GM12878 (cell line): ENCODE data around the gene IGSF22. TPM values are rescaled to one million over a fixed set of nuclear protein-coding genes. Genes with fewer than 3 reads are reported as not detected.

Experiments used
- ASH2L ChIP-seq: fragments of 300-600, 200-600 bp; sonication (generic); IDR thresholded peaks from 2 replicates; pipeline ENCODE4 v1.6.1; 2017; ENCODE audit warnings: low read depth, mild to moderate bottlenecking, borderline replicate concordance
- BMI1 ChIP-seq: fragments of 450-650 bp; IDR thresholded peaks from 2 replicates; pipeline ENCODE4 v1.6.1; 2016; ENCODE audit warnings: mild to moderate bottlenecking, moderate library complexity, borderline replicate concordance
- CEBPB ChIP-seq, 2 experiments: fragments of 150-350 bp in 1 of 2; IDR thresholded peaks; 2 replicates each; pipeline ENCODE4 v1.6.1; 2012 to 2014; ENCODE audit warnings: low read depth in 2 of 2, low read length in 2 of 2, borderline replicate concordance in 1 of 2, inconsistent platforms in 1 of 2
- EZH2 ChIP-seq: IDR thresholded peaks from 2 replicates; pipeline ENCODE4 v1.6.1; 2012; ENCODE audit warnings: low read depth, mild to moderate bottlenecking, control low read depth, inconsistent platforms, low read length, borderline replicate concordance; ENCODE audit not compliant: control insufficient read depth
- HDAC2 ChIP-seq: fragments of 200-600 bp; sonication (generic); IDR thresholded peaks from 2 replicates; pipeline ENCODE4 v1.6.1; 2017
- IKZF1 ChIP-seq: fragments of 450-650 bp; conservative IDR thresholded peaks from 2 replicates; pipeline ENCODE4 v1.6.1; 2017; ENCODE audit warnings: antibody characterized with exemption, mild to moderate bottlenecking
- IKZF2 ChIP-seq, 2 experiments: fragments of 450-650 bp; IDR thresholded peaks; 2 replicates each; pipeline ENCODE4 v1.6.1; 2017; ENCODE audit warnings: mild to moderate bottlenecking in 2 of 2, moderate library complexity in 2 of 2
- IRF3 ChIP-seq: fragments of 450-650 bp; IDR thresholded peaks from 2 replicates; pipeline ENCODE4 v1.6.1; 2014; ENCODE audit warnings: mild to moderate bottlenecking
- JUNB ChIP-seq: IDR thresholded peaks from 2 replicates; pipeline ENCODE4 v1.6.1; 2016; ENCODE audit warnings: antibody characterized with exemption, mild to moderate bottlenecking
- MXI1 ChIP-seq: fragments of 150-350 bp; IDR thresholded peaks from 2 replicates; pipeline ENCODE4 v1.6.1; 2011; ENCODE audit warnings: low read depth, mild to moderate bottlenecking, inconsistent platforms, low read length, improper control_type of control experiment
- MYB ChIP-seq: fragments of 150-350 bp; IDR thresholded peaks from 2 replicates; pipeline ENCODE4 v1.6.1; 2014; ENCODE audit warnings: mild to moderate bottlenecking, low read depth, low read length, borderline replicate concordance
- MYC ChIP-seq: IDR thresholded peaks from 2 replicates; pipeline ENCODE4 v1.6.1; 2011; ENCODE audit warnings: mild to moderate bottlenecking, low read length, moderate library complexity, inconsistent platforms; ENCODE audit not compliant: insufficient read depth, insufficient replicate concordance, insufficient read length, severe bottlenecking
- NFXL1 ChIP-seq: fragments of 450-650 bp; IDR thresholded peaks from 2 replicates; pipeline ENCODE4 v1.6.1; 2017; ENCODE audit warnings: antibody characterized with exemption, mild to moderate bottlenecking, borderline replicate concordance
- PBX3 ChIP-seq: IDR thresholded peaks from 2 replicates; pipeline ENCODE4 v1.6.1; 2011; ENCODE audit warnings: mild to moderate bottlenecking, low read depth, low read length, moderate library complexity; ENCODE audit not compliant: insufficient replicate concordance
- RAD21 ChIP-seq: IDR thresholded peaks from 2 replicates; pipeline ENCODE4 v1.6.1; 2011; ENCODE audit warnings: mild to moderate bottlenecking, low read depth, low read length, moderate library complexity; ENCODE audit not compliant: insufficient read depth
- SMC3 ChIP-seq: IDR thresholded peaks from 2 replicates; pipeline ENCODE4 v1.6.1; 2011; ENCODE audit warnings: low read length, improper control_type of control experiment, borderline replicate concordance
- TARDBP ChIP-seq: IDR thresholded peaks from 2 replicates; pipeline ENCODE4 v1.6.1; 2016; ENCODE audit warnings: borderline replicate concordance
- TCF12 ChIP-seq: IDR thresholded peaks from 2 replicates; pipeline ENCODE4 v1.6.1; 2011; ENCODE audit warnings: low read depth, mild to moderate bottlenecking, low read length
- YBX1 ChIP-seq: fragments of 450-650 bp; IDR thresholded peaks from 2 replicates; pipeline ENCODE4 v1.6.1; 2016; ENCODE audit warnings: antibody characterized with exemption
- YY1 ChIP-seq: IDR thresholded peaks from 2 replicates; pipeline ENCODE4 v1.6.1; 2011; ENCODE audit warnings: low read depth, mild to moderate bottlenecking, low read length
- ZNF207 ChIP-seq: fragments of 450-650 bp; IDR thresholded peaks from 2 replicates; pipeline ENCODE4 v1.6.1; 2014; ENCODE audit warnings: antibody characterized with exemption, mild to moderate bottlenecking, borderline replicate concordance
- ZNF687 ChIP-seq: fragments of 450-650 bp; IDR thresholded peaks from 2 replicates; pipeline ENCODE4 v1.6.1; 2017; ENCODE audit warnings: mild to moderate bottlenecking, moderate library complexity
- ZSCAN29 ChIP-seq: fragments of 450-650 bp; IDR thresholded peaks from 2 replicates; pipeline ENCODE4 v1.6.1; 2017; ENCODE audit warnings: mild to moderate bottlenecking, moderate library complexity
- polyA plus RNA-seq, 11 experiments: library from polyadenylated mRNA; depleted of rRNA in 4 of 11; unstranded in 6 of 11; stranded (reverse) in 5 of 11; fragments of >200 nt; fragmentation: Nextera tagmentation in 4 of 11; fragmentation: Illumina TruSeq in 1 of 11; extraction: Ambion mirVana in 4 of 11; extraction: Trizol in 1 of 11; gene quantifications; 1 replicate in 1 of 11; 2 replicates in 10 of 11; pipeline versions ENCODE4 v1.2.1 to v1.2.3, GENCODE V29; 2011 to 2016; ENCODE audit warnings: inconsistent platforms in 2 of 11, missing spikeins in 2 of 11, low read depth in 1 of 11
- total RNA-seq, 4 experiments: library from RNA; depleted of rRNA in 3 of 4; stranded (reverse); fragments of >200 nt in 3 of 4; fragmentation: Illumina TruSeq in 1 of 4; extraction: Trizol in 1 of 4; gene quantifications; 2 replicates each; pipeline versions ENCODE4 v1.2.1 to v1.2.3, GENCODE V29; 2013 to 2021

Gene IGSF22
- total and polyA plus RNA-seq, 10 of the 15 experiments (the other 5 are each of a cell fraction or from before 2014, with no cell fraction given), result 0.02 to 0.18 TPM; not detected in 8

- TF ChIP-seq PBX3 (no peak), EZH2 (no peak), YY1 (0 out of 2 replicates have a peak, but pooled peaks have one; percentile 37), MYB (no peak), BMI1 (no peak), YBX1 (no peak), MYC (no peak), MXI1 (no peak), CEBPB (IDR thresholded peaks at IDR 0.05; ENCODE audit: borderline replicate concordance in 1 of 2, low read depth in 2 of 2, low read length in 2 of 2) (no peak), IKZF1 (peak; percentile 44; the same call in 1 of the 2 replicates), HDAC2 (no peak), ZNF687 (no peak), IKZF2 (IDR thresholded peaks at IDR 0.05) (peak in 1 of 2 experiments; percentile 18; a peak in 2 of 4 replicates), TCF12 (no peak), TARDBP (no peak), RAD21 (peak; percentile 35), ZNF207 (no peak), ZSCAN29 (no peak), NFXL1 (no peak), JUNB (no peak), SMC3 (peak; percentile 26; the same call in 1 of the 2 replicates), ASH2L (no peak), IRF3 (no peak)
These were observed 4.3 kb downstream of the IGSF22 start (continued) for GRCh38 chr11:18721561-18722292.
